Medulla oblongata (tissue), 1 donor: ENCODE data around the gene NDUFB10.

ENCODE experiments used
- DNase-seq: peaks from one replicate; pipeline ENCODE4 v3.0.0-alpha.2; 2015; ENCODE audit errors: extremely low spot score

NDUFB10 gene

GRCh38 chr16:1971796-1972489 lies 12.6 kb downstream of the NDUFB10 start, which contains the start of gene TBL3:
TBL3 (plus strand) TSS chr16:1972053; CDS start chr16:1972165, 112 bp downstream.
- peak; percentile 94 for DNase-seq

DNA sequence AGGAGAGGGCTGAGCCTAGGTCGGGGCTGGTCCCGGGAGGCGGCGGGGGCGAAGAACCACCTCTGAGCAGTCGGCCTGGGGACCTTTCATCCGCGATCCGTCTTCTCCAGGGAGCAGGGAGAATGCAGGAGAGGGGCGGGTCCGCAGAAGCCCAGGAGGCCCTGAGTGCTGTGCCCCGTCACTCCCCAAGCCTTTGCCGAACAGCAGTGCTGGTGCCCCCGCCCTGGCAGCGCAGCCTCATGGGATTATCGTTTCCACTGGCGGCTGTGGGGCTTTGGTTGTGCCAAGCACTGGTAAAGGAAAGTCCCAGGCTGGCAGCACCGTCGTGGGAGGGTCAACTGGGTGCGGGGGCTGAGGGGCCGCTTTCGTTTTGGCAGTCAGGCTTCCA lies 13.1 kb downstream of the NDUFB10 start:
- no peak for DNase-seq

DNA sequence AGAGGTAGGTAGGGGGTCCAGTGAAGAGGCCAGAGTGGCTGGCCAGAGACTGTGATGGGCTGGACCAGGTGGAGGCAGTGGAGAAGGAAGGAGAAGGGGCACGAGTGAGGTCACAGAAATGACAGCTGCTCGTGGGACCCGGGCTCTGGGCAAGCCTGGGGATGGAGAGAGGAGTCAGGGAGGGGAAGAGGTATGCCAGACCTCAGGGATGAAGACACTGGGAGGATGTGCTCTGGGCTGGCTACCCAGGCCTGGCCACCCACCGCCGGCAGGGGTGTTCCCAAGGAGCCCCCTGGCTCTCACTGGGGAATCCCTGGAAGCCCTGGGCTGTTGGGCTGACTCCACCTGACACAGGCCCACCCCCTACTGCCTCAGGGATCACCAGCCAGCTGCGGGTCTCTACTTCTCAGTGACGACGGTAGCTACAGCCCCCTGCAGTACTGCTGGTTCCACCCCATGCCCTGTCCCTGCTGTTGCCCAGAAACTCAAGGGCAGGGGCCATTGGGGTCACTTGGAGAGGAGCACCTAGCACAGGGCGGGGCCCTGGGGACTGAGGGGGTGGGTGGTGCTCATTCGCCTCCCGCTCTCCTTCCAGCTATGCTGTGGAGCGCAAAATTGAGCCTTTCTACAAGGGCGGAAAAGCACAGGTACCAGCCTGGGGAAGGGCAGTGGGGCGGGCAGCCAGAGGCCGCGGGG lies 14.3 kb downstream of the NDUFB10 start:
- no peak for DNase-seq

DNA sequence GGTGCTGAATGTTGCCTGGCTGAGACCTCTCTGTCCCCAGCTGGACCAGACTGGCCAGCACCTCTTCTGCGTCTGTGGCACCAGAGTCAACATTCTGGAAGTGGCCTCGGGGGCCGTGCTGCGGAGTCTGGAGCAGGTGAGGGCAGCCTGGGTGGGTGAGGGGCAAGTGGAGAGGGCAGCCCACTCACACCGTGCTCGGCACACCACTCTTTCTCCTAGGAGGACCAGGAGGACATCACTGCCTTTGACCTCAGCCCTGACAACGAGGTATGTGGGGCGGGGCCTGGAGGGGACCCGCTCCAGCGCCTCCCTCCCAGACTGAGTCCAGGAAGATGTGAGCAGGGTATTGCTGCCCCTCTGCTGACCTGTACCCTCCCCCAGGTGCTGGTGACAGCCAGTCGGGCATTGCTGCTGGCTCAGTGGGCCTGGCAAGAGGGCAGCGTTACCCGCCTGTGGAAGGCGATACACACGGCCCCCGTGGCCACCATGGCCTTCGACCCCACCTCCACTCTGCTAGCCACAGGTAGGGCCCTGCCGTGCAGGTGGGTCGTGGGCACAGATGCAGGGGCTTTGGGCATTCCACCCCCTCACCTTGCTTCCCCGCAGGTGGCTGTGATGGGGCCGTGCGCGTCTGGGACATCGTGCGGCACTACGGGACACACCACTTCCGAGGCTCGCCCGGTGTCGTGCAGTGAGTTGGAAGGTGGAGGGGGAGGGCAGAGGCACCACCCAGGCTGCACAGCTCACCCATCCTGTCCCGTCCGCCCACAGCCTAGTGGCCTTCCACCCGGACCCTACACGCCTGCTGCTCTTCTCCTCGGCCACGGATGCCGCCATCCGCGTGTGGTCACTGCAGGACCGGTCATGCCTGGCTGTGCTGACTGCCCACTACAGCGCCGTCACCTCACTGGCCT lies 15.1 kb downstream of the NDUFB10 start:
- DNase-seq: no peak

GRCh38 chr16:1975432-1976215 lies 16.3 kb downstream of the NDUFB10 start:
- no peak for DNase-seq

DNA sequence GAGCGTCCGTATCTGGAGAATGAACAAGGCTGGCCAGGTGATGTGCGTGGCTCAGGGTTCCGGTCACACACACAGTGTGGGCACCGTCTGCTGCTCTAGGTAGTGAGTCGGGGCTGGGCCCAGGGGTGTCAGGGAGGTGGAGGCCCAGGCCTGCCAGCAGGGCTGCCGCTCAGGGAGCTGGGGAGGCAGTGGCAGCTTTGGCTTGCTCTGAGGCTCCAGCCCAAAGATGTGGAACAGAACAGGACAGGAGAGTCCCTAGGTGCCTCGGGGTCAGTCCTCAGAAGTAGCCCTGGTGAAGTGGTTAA lies 16.8 kb downstream of the NDUFB10 start:
- DNase-seq: no peak

DNA sequence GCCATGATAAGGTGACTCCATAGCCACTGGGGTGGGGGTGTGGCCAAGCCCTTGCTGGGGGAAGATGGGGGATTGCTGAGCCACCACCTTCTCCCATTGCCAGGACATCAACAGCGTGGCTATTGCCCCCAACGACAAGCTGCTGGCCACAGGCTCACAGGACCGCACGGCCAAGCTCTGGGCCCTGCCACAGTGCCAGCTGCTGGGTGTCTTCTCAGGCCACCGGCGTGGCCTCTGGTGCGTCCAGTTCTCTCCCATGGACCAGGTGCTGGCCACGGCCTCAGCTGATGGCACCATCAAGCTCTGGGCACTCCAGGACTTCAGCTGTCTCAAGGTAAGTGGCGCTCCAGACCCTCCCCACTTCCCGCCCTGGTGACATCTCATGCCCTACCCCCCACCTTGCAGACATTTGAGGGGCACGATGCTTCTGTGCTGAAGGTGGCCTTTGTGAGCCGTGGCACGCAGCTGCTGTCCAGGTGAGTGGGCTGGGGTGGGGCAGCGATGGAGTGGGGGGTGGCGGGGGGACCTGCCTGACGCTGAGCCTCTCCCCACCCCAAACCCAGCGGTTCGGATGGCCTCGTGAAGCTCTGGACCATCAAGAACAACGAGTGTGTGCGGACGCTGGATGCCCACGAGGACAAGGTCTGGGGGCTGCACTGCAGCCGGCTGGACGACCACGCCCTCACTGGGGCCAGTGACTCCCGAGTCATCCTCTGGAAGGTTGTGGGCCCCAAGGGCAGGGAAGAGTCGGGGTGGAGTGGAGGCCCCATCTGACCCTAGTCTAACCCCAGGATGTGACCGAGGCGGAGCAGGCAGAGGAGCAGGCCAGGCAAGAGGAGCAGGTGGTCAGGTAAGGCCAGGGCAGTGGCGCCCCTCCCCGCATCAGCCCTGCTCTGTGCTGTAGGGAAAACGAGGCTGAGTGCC lies 17.9 kb downstream of the NDUFB10 start:
- no peak for DNase-seq

- DNase-seq: no peak
Observed at GRCh38 chr16:1977875-1978268, 18.5 kb downstream of the NDUFB10 start.

GRCh38 chr16:1978476-1979120 lies 19.3 kb downstream of the NDUFB10 start:
- DNase-seq: no peak

DNA sequence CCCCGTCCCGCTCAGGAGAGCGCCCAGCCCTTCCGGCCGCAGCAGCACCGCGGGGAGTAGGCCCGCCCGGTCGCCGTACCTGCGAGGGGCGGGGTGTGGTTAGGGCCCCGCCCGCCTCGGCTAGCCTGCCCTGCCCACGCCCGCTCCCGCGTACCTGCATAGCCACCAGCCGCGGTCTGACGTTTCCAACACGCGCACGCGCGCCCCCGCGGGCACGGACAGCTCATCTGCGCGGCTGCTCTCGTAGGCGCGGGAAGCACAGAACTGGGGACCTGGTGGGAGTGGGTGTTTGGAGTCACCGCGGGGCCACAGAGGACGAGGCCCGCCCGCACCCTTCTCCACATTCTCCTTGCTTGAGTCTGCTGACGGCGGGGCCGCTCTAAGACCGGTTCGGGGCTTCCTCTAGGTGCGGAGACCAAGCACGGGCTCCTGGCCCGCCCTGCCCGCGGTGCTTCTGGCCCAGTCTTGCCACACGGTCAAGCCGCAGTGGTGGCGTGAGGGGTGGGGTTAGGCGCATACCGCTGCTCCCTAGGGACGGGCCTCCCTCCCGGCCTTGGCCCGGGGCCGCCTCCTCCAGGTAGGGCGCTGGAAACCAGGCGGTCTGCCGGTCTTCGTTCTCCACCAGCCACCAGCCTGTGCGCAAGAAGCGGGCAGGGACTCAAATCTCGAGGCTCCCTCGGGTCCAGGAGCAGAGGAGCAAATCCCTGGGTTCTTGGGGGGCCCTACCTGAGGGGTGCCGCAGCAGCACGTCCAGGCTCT lies 20.1 kb downstream of the NDUFB10 start:
- no peak for DNase-seq

DNA sequence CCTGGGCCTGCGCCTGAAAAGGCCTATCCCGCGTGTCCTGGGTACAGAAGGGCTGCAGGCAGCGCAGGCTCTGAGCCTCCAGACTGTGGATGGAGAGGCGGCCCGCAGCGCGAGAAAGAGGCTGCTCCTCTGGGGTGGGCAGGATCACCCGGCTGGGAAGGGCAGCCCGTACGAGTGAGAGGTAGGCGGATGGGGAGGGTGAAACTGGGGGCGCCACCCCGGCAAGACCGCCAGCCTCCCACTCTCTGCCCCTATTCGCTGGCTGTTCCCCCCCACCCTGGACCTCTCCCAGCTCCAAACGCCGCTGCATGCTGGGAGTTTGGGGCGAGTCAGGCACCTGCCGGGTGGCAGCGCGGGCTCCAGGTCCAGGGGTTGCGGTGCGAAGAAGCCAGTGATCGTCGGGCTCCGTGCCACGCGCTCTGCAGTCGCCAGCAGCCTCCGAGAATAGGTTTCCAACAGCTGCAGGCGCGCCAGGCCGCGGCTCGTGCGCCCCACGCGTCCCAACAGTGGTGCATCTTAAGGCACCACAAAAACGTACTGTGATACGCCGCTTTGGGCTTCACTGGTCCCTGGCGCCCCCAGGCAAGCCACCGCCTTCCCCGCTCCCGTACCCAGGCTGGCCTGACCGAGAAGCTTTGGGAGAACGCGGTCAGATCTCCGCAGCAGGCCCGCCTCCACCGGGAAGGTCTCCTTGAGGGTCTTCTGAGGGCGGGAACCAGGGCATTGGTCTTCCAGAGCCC lies 20.9 kb downstream of the NDUFB10 start:
- no peak for DNase-seq

- DNase-seq: no peak
Observed at GRCh38 chr16:1980770-1981087, 21.4 kb downstream of the NDUFB10 start.

- DNase-seq: no peak
Observed at GRCh38 chr16:1981398-1981836, 22.1 kb downstream of the NDUFB10 start, which contains the start of gene NOXO1. NOXO1 (minus strand) TSS chr16:1981469; CDS start chr16:1981179, 290 bp downstream.

DNA sequence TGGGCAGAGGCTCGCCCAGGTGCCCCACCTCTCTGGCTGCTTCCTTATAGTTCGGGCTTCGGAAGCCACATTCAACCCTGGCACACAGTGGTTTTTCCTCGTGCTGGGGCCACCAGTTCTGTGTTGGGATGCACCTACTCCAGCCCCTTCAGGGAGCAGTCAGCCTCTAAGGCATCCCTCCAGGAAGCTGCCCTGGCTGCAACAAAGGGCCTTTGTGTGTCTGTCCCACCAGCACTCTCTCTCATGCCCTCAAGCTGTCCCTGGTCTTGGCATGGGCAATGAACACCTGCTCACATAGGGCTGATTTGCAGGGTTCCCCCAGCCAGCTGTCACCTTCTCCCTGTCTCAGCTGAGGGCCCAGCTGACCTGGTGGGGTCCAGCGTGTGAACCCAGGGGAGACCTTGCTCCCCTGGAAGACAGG lies 22.7 kb downstream of the NDUFB10 start:
- DNase-seq: peak; percentile 63

DNA sequence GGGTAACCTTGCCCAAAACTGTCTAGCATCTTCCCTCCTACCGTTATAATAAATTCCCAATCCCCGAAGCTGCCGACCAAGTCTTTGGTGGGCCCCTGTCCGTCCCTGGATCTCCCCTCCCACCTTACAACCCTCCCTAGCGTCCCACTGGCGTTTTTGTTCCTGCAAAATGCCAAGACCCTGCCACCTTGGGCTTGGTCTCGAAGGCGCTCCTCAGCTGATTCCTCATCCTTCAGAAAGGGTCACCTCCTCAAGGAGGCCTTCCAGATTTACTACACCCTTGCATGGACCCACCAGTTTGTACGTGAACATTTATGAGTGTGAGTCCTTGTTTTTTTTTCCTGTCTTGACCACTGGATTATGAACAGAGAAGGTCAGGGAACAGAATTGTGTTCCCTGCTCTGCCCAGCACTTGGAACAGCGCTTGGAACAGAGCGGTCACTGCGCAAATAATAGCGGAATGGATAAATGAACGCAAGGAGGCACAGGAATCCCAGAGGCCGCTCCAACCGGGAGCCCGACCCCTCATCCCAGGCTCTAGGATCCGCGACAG lies 23.7 kb downstream of the NDUFB10 start:
- no peak for DNase-seq

GRCh38 chr16:1983544-1984346 lies 24.4 kb downstream of the NDUFB10 start, which contains the start of gene GFER:
GFER (plus strand) TSS chr16:1984193; CDS start chr16:1984219, 26 bp downstream.
- peak; percentile 92 for DNase-seq
